RPMI8226 (cell line): Measurements from ENCODE around the gene INTS4.
"Not testable (repeated sequence)": the region's sequence is repeated elsewhere in the genome, so short reads cannot be mapped to it uniquely, and the experiment has no call there.

Experiments used
- DNase-seq: peaks from one replicate; pipeline ENCODE4 v3.0.0-alpha.2; 2015

INTS4 gene, protein sequence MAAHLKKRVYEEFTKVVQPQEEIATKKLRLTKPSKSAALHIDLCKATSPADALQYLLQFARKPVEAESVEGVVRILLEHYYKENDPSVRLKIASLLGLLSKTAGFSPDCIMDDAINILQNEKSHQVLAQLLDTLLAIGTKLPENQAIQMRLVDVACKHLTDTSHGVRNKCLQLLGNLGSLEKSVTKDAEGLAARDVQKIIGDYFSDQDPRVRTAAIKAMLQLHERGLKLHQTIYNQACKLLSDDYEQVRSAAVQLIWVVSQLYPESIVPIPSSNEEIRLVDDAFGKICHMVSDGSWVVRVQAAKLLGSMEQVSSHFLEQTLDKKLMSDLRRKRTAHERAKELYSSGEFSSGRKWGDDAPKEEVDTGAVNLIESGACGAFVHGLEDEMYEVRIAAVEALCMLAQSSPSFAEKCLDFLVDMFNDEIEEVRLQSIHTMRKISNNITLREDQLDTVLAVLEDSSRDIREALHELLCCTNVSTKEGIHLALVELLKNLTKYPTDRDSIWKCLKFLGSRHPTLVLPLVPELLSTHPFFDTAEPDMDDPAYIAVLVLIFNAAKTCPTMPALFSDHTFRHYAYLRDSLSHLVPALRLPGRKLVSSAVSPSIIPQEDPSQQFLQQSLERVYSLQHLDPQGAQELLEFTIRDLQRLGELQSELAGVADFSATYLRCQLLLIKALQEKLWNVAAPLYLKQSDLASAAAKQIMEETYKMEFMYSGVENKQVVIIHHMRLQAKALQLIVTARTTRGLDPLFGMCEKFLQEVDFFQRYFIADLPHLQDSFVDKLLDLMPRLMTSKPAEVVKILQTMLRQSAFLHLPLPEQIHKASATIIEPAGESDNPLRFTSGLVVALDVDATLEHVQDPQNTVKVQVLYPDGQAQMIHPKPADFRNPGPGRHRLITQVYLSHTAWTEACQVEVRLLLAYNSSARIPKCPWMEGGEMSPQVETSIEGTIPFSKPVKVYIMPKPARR

DNA sequence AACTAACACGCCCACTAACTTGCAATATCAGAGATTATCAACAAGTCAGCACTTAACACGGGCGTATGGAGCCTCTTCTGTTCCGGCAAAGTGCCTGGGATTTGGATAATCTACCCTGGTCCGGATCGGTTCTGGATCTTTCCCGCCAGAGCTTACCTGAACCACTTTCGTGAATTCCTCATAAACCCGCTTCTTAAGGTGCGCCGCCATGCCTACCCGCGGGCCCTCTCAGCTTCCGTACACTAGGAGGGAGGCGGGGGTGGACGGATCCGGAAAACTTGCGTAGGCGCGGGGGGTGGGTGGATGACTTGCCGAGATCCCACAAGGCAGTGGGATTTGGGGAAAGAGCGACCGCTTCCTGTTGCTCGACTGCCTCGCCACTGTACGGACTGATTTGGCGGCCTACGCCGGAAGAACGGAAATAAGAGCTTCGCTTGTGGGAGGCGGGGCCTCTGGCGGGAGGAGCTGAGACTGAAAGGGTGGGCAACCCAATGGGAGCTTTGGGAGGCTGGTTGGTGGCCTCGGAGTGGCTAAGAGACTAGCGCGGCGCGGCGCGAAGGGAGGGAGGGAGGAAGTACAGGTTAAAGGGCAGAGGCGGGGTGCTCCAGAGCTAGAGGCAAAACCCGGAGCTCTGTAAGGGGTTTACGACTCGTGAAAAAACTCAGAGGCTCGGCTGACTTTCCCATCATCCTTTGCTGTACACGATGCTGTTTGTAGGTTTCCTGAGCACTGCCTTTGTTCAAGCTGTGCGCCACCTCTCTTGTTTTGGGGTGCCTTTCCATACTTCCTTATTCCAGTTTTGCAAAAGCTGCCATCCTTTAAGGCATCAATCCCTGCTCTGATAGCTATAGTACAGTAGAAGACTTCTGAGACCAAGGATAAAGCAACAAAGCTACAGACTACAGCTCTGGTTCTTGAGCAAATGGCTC is at the start of gene INTS4:
Gene INTS4 (minus strand): TSS at position 235 of the 929 bp plus-strand sequence. CDS start 25 bp downstream, at position 210.
- DNase-seq = peak; percentile 100

DNA sequence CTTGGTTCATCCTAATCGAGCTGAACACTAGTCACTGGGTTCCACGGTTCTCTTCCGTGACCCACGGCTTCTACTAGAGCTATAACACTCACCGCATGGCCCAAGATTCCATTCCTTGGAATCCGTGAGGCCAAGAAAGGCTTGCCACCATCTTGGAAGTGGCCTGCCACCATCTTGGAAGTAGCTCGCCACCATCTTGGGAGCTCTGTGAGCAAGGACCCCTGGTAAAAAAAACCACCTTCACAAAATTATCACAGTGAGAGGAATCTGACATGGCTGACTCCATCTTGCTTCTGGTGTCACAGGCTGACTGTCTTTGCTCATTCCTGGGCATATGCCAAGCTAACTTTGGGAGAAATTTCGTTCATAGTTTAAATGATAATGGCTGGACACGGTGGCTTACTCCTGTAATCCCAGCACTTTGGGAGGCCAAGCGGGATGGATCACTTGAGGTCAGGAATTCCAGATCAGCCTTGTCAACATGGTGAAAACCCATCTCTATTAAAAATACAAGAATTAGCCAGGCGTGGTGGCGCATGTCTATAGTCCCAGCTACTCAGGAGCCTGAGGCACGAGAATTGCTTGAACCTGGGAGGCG is 47.5 kb upstream of the INTS4 start:
- no peak for DNase-seq

GRCh38 chr11:78041380-78041719 is 46.9 kb upstream of the INTS4 start:
- not testable (repeated sequence) for DNase-seq

DNA sequence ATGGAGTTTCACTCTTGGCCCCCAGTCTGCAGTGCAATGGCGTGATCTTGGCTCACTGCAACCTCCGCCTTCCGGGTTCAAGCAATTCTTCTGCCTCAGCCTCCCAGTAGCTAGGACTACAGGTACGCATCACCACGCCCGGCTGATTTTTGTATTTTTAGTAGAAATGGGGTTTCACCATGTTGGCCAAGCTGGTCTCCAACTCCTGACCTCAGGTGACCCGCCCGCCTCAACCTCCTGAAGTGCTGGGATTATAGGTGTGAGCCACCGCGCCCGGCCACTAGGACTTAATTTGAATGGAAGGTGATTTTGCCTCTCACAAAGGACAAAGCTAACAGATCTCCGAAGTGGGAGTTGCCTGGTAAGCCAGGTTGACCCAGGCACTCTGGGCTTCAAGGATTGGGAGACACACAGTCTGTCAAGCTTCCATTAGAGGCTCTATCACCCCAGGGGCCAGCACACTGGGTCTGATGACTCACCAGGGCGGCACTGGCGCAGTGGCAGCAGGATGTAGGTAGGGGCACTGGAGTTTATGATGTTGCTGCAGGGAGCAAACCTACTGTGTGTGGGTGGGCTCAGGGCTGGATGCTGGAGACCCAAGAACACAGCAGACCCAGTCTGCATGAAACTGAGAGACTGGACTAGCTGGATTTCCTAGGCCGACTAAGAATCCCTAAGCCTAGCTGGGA is 46.4 kb upstream of the INTS4 start:
- no peak for DNase-seq

DNA sequence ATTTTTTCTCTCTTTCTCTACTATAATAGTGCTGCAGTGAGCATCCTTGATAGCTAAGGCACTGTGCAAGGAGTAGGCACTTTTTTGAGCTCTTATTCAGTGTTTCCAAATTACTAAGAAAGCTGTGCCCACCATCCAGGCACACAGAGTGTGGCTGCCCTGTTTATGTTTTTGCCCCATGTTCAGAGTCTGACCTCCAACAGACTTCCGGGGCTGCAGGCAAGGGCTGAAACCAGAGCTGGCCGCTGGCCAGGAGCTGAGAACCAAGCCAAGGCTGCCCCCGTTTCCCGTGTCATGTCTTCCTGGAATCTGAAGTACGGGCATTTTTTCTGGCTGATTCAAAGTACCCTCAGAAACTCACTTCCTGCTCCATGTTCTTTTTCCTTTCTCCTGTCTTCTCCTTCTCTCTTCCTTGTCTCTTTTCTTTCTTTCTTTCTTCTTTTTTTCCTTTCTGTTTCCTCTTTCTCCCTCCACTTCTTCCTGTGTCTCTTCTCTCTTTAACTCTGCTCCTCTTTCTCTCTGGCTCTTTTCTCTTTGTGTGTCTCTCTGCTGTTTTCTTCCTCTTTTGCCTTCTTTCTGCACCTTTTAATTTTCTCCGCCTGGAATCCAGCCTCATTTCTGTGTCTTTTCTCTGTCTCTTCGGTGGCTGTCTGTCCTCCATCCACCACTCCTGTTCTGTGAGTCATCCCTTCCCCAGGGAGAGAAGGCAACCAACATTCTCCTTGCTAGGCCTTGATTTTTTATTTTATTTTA is 45.6 kb upstream of the INTS4 start:
- peak; percentile 96 for DNase-seq

DNA sequence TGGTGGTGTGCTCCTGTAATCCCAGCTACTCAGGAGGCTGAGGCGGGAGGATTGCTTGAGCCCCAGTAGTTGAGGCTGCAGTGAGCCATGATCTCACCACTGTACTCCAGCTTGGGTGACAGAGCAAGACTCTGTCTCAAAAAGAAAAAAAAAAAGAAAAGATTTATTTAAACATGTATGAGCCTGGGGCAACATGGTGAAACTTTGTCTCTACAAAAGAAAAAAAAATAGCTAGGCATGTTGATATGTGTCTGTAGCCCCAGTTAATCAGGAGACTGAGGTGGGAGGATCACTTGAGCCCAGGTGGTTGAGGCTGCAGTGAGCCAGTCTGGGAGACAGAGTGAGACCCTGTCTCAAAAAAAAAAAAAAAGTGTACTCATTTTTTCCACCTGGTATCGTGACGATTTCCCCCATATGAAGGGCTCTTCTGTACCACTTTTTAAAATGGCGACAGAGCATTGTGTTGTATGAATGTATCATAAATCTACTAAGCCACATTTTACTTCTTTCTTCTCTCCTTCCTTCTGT is 45.0 kb upstream of the INTS4 start:
- DNase-seq = peak; percentile 37

- no peak for DNase-seq
Observed at GRCh38 chr11:78038697-78039313, 44.3 kb upstream of the INTS4 start.

DNA sequence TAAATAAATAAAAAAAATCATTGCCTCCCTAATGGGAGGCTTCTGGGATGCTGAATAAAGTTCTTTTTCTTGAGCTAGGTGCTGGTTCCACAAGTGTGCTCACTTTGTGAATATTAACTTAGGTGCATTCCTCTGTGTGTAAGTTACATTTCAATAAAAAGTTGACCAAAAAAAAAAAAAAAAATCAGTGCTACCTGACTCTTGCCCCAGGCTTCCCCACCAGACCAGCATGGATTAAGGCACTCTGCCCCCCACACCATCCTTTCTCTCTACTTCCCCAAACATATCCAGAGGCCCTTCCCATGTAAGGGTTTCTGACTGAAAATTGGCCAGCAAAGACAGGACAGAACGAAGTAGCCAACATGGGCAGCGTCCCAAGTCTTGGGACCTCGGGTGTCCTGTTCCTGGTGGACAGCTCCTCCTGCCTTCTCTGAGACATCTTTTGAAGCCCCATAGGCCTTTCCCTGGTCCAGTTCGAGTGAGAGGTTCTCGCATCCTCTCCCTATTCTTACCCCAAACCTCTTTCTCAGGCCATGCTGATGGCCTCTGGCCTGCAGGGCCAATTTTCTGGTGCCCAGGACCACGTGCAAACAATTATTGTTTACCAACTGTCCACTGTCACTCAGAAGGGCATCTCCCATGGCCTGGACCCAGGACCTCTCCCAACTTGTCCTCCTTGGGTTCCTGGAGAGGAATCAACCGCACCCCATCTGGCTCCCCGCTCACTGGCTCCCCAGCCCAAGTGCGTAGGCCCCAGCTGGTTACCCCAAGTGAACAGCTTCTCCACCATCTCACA is 43.6 kb upstream of the INTS4 start:
- DNase-seq = no peak

- DNase-seq = no peak
Observed at GRCh38 chr11:78037056-78037455, 42.6 kb upstream of the INTS4 start.

DNA sequence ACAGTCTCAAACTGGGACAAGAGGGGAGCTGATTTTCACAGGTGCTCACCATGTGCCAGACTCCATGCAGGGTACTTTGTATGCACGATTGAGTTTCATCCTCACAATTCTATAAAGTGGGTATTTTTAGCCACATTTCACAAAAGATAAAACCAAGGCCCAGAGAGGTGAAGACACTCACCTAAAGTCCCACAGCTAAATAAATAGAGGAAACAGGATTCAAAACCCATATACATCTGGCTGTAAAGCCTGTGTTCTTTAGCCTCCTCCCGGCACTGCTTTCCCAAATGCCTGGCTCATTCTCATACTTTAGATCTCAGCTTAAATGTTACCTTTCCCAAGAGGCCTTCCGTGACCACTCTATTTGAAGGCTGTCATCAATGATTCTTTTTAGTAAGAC is 41.8 kb upstream of the INTS4 start:
- DNase-seq = no peak

GRCh38 chr11:78034623-78035022 is 40.2 kb upstream of the INTS4 start:
- DNase-seq = no peak

DNA sequence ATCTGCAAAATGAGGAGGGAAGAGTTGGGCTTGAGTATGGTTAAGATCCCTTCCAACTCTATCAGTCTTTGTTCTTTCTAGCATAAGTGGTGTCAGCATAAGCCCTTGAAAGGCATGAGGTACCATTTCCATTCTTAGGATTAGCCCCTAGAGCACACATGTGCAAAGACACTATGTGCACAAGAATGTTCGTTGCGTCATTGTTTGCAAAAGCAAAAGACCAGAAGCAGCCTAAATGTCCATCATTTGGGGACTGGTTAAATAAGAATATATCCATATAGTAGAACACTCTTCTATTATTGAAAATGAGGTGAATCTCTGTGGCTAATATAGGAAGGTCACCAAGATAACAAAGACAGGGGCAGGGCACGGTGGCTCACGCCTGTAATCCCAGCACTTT is 38.6 kb upstream of the INTS4 start:
- DNase-seq = no peak

- DNase-seq = peak; percentile 54
Observed at GRCh38 chr11:78032090-78032489, 37.6 kb upstream of the INTS4 start.

GRCh38 chr11:78031629-78032028 is 37.2 kb upstream of the INTS4 start:
- DNase-seq = peak; percentile 55

DNA sequence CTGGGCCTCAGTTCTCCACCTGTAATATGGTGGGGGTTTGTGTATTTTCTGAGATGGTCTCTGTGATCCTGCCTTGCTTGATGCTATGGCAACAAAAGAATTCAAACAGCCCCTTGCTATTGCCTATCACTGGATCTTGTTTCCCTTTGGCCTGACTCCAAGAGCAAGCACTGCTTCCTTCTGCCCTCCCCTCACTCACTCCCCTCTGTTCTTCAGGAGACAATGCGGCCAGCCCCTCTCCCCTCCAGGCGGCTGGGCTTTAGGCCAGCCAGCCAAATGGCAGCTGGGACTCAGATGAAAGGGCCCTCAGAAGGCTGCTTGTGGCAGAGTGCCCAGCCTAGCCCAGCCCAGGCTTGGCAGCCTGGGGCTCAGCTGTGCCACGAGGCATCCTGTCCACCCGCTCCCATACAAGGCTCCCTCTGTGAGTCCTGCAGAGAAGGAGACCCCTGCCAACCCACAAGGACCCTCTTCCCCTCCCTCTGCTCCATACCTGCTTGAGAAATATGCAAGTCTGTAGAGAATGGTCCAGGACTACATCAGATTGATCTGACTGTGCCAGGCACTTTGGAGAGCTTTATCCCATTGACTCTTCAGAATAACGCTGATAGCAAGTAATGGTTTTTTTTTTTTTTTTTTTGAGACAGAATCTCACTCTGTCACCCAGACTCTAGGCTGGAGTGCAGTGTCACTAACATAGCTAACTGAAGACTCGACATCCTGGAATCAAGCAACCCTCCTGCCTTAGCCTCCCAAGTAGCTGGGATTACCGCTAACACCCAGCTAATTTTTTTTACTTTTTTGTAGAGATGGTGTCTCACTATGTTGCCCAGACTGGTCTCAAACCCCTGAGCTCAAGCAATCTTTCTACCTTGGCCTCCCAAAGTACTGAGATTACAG is 36.2 kb upstream of the INTS4 start:
- DNase-seq = peak; percentile 95

- DNase-seq = peak; percentile 49
Observed at GRCh38 chr11:78028423-78028822, 34.0 kb upstream of the INTS4 start.

DNA sequence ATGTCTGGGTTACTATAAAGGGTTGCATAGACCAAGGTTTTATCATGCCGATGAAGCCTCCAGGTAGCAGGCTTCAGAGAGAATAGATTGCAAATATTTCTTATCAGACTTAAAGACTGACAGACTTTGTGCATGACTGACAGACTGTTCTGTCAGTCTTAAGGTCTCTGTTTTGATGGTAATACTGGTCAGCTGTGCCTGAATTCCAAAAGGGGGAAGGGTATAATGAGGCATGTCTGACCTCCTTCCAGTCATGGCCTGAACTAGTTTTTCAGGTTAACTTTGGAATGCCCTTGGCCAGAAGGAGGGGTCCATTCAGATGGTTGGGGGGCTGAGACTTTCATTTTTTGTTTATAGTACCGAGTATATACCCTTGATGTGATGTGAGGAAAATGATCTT is 33.3 kb upstream of the INTS4 start:
- DNase-seq = no peak

DNA sequence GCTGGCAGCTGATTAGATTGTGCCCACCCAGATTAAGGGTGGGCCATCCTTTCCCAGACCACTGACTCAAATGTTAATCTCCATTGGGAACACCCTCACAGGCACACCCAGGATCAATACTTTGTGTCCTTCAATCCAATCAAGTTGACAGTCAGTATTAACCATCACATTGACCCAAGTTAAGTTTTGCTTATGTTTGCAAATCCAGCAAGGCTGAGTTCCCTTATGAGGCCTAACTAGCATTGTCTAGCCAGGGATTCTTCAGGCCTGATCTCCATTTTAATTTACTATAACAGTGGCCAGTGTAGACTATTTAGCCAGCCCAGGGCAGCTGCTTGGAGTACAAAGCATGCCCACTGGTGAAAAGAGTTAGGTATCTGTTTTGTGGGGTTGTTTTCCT is 30.9 kb upstream of the INTS4 start:
- no peak for DNase-seq
